AG20443 (cell line): Measurements from ENCODE around the gene TCFL5.
"Not testable (repeated sequence)": the region's sequence is repeated elsewhere in the genome, so short reads cannot be mapped to it uniquely, and the experiment has no call there.

Source experiments
- DNase-seq: peaks from one replicate; pipeline ENCODE4 v3.0.0; 2012; ENCODE audit warnings: low spot score, mixed read lengths

The TCFL5 gene

DNA sequence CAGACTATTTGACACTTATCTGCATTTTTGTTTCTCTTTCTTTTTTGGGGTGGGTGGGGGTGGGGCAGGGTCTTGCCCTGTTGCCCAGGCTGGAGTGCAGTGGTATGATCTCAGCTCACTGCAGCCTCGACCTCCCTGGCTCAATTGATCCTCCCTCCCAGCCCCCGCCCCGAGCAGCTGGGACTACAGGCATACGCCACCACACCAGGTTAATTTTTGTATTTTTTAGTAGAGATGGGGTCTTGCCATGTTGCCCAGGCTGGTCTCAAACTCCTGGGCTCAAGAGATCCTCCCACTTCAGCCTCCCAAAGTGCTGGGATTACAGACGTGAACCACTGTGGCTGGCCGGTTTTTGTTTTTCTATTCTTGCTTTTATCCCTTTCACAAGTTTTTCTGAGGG is 8.3 kb downstream of the TCFL5 start:
- not testable (repeated sequence) for DNase-seq

DNA sequence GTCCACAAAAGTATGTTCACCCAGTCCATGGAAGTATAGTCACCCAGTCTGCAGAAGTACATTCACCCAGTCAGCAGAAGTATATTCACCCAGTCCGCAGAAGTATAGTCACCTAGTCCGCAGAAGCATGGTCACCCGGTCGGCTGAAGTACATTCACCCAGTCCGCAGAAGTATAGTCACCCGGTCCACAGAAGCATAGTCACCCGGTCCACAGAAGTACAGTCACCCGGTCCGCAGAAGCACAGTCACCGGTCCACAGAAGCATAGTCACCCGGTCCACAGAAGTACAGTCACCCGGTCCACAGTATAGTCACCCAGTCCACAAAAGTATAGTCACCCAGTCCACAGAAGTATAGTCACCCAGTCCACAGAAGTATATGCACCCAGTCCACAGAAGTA is 8.8 kb downstream of the TCFL5 start:
- DNase-seq: no peak

DNA sequence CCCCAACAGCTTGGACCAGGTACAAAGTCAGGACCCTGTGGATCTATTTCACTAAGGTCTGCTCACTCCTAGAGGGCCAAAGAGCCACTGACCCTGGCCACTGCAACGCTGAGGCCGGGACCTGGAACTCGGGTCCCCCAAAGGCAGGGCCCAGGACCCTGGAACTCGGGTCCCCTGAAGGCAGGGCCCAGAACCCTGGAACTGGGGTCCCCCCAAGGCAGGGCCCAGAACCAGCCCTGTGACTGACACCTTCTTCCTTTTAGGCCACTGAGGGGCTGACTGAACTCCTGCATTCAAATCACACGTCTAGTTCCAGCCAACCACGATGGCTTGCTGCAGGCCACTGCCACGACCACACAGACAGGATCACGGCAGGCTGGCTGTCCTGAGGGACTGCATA is 9.4 kb downstream of the TCFL5 start:
- no peak for DNase-seq

DNA sequence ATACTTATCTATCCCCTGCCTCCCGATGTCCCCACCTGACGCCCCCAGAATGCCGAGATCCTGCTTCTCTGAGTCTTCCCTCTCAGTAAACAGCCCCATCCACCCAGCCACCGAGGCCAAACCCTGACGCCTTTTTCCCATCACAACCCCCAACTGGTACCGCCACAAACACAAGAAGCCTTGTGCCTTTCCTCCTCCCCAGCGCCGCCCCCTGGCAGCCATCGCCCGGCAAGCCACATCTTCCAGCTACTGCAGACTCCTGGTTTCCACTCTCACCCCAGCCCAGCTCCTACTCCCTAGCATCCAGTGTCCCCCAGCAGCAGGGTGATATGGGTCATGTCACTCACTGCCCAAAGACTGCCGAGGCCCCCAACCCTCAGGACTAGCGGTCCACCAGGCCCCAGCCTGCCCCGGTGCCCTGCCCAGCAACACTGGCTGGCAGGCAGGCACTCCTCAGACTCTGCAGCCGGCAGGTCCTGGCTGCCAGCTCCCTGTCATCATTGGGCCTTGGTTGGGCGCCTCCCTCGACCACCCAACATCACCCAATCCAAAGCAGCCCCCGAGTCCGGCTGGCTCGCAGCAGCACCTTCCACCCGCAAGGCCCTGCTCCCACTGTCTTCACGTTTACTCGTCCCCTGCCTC is 11.2 kb downstream of the TCFL5 start:
- no peak for DNase-seq

DNA sequence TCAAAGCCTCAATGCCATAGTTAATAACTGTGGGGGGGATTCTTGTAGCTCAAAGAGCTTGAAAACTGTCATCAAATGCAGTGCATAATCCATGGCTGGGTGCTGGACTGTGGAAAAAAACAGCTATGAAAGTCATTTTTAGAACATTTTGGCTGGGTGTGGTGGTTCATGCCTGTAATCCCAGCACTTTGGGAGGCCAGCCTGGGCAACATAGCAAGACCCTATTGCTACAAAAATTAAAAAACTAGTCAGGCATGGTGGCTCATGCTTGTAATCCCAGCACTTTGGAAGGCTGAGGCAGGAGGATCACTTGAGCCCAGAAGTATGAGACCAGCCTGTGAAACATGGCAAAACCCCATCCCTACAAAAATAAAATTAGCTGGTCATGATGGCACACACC is 12.2 kb downstream of the TCFL5 start:
- no peak for DNase-seq

DNA sequence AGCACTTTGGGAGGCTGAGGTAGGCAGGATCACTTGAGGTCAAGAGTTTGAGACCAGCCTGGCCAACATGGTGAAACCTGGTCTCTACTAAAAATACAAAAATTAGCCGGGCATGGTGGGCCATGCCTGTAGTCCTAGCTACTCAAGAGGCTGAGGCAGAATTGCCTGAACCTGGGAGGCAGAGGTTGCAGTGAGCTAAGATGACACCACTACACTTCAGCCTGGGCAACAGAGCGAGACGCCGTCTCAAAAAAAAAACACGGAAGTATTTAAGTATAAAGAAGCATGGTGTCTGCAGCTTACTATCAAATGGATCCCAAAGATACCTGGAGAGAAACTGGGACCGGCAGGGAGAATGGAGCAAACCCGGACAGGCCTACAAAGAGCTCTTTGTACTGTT is 12.7 kb downstream of the TCFL5 start:
- not testable (repeated sequence) for DNase-seq

DNA sequence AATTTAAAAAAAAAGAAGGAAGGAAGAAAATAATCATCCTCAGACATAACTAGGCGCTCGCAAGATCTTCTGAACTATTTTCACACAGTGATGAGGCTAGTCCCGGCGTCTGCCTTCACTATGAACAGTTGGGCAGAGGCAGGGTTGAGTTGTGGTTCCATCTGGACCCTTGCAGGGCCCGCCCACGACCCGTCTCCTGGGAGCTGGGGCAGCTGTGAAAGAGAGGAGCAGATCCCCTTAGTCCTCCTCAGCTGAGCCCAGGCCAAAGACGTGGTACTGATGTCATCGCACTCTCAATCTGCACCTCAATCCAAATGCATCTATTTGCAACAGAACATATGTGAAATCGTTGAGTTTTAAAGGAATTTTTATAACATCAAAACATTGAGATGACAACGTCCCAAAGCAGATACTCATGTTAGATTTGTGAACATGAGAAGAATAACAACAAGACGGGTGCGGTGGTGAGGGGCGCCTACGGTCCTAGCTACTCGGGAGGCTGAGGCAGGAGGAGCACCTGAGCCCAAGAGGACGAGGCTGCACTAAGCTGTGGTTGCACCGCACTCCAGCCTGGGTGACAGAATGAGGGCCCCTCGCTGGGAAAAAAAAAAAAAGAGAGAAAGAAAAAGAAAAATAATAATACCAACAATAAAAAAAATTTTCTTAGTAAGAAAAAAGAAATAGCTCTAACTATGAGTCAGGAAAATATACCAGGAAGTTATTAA is 15.3 kb downstream of the TCFL5 start:
- DNase-seq: no peak

DNA sequence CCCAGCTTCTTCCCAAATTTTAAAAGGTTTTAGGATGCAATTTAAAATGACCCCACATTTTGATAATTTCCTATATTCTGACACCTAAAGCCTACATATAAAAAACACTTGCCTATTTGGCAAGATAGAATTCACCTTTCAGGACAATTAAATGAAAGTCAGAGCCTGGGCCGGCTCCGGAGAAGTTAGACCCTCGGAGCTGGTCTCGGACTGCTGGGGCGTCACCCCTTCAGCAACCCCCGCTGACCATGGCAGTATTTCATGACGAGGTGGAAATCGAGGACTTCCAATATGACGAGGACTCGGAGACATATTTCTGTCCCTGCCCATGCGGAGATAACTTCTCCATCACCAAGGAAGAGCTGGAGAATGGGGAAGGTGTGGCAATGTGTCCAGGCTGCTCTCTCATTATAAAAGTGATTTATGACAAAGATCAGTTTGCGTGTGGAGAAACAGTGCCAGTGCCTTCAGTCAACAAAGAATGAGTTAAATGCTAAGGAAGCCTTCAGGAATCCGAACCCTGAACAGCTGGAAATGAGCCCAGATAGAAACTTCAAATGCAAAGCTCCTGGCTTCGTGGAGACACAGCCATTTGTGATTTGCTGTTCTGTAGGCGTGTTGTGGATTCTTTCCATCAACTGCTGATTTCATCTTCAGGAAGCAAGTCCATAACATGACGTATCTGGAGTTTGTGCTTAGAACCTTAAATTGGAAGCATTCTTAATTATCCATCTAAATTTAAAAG is 16.0 kb downstream of the TCFL5 start:
- no peak for DNase-seq

DNA sequence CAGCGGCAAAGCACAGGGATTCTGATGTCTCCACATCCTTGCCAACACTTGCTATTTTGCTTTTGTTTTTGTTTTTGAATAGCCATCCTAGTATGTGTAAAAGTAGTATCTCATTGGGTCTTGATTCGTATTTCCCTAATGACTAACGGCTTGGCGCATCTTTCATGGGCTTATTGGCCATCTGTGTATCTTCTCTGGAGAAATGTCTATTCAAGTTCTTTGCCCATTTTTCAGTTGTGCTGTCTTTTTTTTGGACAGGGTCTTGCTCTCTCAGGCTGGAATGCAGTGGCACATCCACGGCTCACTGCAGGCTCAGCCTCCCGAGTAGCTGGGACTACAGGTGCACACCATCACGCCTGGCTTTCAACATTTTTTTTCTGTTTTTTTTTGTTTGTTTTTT is 17.4 kb downstream of the TCFL5 start:
- no peak for DNase-seq

DNA sequence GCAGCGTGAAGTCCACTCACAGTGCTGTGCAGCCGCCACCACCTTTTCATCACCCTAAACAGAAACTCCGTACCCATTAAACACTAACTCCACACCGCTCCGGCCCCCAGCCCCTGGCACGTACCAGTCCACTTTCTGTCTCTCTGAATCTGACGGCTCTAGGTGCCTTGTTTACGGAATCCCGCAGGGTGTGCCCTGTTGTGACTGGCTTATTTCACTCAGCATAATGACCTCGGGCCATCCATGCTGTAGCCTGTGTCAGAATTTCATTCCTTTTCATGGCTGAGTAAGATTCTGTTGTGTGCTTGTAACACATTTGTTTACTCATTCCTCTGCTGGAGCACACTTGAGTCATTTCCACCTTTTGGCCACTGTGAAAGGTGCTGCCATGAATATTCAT is 18.0 kb downstream of the TCFL5 start:
- no peak for DNase-seq

DNA sequence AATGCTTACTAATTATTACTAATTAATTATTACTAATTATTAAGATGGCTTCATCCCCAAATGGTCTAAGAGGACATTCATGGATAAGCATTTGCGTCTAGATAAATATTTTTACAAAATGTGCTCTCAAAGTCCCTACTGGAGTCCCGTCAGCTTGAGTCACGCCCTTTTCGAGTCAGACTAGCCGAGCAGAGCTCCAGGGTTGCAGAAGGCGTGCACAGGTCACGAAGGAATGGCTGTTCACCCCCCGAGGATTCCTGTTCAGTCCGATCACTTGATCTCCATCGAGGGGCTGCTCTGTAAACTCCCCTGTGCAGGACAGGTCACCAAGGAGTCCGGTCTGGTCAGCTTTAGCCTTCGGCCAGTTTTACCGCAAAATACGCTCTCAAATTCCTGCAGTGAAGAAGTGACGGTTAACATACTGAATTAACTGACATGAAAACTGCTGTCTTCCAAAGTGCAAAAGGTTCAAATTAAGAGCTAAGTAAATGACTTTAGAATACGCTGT is 19.9 kb downstream of the TCFL5 start:
- no peak for DNase-seq

DNA sequence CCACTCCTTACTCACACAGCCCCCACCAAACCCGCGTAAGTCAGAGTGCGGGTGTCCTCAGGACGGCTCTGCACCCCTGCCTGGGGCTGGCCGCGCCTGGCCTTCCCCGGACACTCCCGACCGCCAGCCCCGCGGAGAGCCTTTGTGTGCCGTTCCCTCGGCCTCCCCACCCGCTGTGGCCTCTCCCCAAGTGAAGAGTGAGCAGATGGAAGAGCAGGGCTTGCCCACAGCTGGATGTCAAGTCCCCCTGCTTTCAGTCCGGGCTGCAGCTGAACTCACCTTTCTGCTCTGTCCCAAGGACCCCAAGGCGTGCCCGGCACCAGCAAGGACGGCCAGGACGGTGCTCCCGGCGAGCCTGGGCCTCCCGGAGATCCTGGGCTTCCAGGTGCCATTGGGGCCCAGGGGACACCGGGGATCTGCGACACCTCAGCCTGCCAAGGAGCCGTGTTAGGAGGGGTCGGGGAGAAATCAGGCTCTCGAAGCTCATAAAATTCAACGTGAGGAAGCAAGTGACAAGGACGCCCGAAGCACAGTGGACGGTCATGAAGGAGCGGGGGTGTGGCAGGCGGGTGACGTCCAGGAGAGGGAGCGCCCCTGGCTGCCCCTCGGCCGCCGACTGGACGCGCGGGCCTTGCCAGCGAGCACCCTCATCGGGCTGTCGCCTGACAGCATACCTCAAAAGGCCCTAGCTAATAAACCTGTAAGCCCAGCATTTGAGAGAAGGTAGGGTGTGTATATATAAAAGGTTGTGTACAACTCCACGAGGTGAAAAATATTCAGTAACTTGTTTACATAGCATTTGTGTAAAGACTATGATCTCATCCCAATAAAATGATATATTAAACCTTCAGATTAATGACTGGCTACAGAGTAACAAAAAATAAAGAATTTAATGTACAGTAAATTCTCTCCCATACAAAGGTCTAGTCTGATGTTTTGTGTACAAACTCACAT is 21.1 kb downstream of the TCFL5 start:
- peak; percentile 4 for DNase-seq

DNA sequence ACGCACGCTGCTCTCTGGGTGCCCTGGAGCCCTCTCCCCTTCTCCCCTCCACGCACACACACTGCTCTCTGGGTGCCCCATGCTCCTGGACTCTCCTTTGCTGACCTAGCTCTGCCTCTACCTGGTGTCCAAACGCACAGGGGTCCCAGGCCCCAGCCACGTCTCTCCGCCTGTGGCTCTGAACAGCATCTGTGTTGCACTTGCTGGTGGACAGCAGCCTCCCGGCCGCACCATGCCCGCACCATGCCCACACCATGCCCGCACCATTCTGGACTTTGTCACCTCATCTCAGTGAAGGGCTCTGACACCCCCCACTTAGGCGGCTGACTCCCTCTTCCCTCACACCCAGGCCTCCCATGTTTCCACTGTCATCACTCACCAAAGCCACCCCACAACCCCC is 21.8 kb downstream of the TCFL5 start:
- no peak for DNase-seq

DNA sequence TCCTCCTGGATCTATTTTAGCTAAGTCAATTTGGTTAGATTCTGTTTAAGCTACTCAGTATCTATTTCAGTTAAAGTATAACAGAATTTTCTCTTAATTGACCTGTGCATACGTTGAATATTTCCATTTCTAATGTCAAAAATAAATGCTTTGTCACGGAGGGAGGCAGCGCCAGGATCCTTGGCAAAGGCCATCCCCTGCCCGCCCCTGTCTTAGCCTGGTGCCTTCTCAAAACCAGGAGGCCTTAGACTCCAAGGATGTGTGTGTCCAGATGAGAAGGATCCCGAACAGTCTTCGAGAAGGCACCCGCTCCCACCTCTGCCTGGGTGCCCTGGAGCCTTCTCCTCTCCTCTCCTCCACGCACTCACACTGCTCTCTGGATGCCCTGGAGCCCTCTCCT is 22.4 kb downstream of the TCFL5 start:
- DNase-seq: no peak

DNA sequence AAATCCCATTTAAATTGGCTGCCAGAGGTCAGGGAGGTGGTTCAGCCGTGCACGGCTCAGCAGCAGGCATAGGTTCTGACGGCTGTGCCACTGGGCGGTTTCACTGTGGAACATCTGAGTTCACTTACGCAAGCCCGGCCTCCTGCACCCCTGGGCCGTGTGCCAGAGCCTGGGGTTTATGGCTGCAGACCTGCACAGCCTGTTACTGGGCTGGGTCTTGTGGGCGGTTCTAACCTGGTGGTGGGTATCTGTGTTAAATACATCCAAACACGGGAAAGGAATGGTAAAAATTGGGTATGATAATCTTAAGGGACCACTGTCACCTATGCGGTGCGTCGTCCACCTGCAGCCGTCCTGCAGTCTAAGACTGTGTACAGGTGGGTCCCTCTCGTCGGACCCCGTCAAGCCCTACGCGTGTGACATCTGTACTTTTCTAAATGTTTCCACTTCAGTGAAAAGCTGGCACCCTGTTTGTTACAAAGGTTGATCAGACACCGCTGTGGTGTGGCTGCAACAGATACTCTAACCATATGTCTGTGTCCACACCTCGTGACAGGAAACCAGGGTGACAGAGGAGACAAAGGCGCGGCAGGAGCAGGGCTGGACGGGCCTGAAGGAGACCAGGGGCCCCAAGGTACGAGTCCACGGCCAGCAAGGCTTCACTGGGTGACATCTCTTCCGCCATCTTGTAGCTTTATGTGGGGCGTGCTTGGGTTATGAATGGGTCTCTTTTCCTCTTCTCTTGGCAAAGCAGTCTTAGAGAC is 23.3 kb downstream of the TCFL5 start:
- DNase-seq: peak; percentile 63

DNA sequence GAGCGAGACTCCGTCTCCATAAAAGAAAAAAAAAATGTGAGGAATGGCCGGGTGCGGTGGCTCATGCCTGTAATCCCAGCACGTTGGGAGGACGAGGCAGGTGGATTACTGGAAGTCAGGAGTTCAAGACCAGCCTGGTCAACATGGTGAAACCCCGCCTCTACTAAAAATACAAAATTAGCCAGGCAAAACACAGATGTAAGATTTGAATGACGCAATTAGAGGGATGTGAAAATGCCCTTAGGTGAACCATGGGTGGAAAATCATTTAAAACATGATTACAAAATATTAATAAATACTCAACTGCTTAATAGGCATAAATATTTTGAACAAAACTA is 23.9 kb downstream of the TCFL5 start:
- DNase-seq: no peak

DNA sequence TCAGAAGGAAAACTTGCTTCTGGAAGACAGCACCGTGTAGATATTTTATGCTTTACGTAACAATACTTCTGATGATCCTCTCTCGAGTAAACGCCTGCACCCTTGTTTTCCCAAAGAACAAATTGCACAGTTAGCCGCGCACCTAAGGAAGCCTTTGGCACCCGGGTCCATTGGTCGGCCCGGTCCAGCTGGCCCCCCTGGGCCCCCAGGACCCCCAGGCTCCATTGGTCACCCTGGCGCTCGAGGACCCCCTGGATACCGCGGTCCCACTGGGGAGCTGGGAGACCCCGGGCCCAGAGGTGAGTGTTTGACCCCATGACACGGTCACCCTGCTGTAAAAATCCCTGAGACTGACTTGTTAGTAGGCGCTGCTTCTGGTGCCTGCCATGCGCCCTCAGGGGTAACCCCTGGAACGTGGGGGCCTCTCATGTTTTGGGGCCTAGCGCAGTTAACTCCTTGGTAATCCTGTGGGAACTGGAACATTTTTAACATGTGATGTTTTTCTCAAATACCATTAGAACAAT is 24.6 kb downstream of the TCFL5 start:
- DNase-seq: no peak

DNA sequence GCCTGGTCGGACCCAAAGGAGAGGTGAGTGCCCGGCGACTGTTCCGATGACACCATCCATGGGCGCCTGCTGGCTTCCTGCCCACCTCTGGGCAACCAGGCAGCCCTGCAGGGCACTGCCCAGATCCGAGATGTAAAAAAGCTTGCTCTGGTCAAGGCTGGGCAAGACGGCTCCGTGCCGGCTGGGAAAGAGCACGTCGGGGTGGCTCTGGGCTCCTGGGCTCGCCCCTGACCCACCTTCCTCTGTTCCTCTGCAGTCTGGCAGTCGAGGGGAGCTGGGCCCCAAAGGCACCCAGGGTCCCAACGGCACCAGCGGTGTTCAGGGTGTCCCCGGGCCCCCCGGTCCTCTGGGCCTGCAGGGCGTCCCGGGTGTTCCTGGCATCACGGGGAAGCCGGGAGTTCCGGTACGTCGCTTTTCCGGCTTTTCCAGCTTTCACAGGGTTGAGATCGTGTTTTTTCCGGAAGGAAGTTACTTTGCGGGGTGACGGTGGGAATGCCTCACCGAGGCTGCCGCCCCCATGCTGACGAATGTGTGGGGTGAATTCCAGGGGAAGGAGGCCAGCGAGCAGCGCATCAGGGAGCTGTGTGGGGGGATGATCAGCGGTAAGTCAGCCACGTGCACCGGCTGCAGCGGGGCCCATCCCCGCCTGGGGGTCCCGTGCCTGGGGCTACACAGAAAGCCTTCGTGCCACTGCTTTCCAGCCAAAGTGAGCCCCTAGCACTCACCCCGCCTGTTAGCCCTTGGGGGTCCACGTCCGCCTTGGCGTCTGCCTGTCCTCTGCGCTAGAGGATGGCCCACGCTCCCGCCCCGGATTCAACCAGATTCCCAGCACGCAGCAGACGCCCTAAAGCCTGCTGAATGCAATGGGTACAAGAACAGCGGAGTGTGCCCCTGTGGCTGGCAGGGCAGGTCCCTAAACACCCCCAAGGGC is 25.4 kb downstream of the TCFL5 start:
- peak; percentile 72 for DNase-seq

DNA sequence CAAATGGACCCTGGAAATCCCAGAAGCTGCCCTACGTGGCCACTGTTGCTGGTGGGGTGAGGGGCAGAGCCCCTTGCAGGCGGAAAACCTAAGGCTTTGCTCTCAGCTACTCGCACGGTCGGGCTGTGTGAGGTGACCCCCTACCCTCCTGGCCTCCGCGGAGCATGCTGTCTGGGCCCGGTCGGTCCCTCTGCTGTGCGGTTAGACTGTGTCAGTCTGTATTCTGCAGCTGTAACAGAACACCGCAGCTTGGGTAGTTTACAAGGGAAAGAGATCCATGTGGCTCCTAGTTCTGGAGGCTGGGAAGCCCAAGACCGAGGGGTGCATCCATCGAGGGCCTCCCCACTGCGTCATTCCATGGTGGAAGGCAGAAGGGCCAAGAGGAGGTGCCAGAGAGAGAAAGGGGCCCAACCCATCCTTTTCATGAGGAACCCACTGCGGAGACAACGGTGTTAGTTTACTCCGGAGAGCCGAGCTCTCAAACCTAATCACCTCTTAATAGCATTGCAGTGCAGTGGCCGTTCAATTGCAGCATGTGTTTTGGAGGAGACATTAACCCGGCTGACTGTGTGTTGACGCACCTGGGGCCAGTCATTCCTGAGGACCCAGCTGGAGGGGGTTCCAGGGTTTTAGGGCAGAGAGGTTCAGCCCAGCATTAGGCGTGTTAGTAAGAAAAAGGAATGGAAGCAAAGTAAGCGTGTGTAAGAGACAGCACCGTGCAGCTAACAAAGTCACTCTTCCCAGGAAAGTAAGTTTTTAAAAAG is 26.5 kb downstream of the TCFL5 start:
- DNase-seq: no peak
